RWPE1 (cell line): Measurements from ENCODE around the gene SYNPO.
A peak's percentile ranks its signal among the peaks of the same experiment; 100 is the strongest.

Source experiments
- CTCF ChIA-PET: fragments of 350-600 bp; sonication (Branson Sonifier 250); formaldehyde crosslinking; extraction: SDS; loops from one replicate; lab custom pipeline; 2021; lab: Yijun Ruan, JAX
- POLR2A ChIA-PET: fragments of 400-600 bp; formaldehyde crosslinking; extraction: SDS; loops from one replicate; lab custom pipeline; 2020; ENCODE audit warnings: antibody characterized with exemption; ENCODE audit not compliant: low non-redundant PET; lab: Yijun Ruan, JAX
- DNase-seq: peaks from one replicate; pipeline ENCODE4 v3.0.0; 2012; ENCODE audit warnings: low spot score
- H3K27ac ChIP-seq: fragments of 450-650 bp; 2 replicates; pipeline ENCODE4 v1.5.1; 2017
- TF ChIP-seq, protein P1 (sequence below): fragments of 450-650 bp; conservative IDR thresholded peaks from 2 replicates; pipeline ENCODE4 v1.5.1; 2017; ENCODE audit warnings: low read depth, mild to moderate bottlenecking

Gene SYNPO

DNA sequence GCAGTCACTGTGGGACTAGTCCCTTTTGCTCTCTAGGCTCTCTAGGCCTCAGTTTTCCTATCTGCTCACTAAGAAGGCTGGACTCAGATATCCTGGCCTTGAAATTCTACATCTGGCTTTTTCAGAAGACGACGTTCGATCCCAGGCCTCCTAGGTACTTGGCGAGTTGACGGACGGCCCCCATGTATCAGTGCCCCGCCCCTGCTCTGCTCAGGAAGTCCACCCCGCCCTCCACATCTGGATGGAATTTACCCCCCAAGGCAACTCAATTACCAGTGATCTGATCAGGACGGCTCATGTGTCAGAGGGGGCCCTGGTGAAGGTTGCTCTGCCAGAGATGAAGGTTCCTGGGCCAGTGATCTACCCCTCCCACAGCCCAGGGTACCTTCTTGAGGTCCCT, 44.1 kb upstream of the SYNPO start:
- CTCF ChIA-PET, result interaction anchor here (0.5 kb wide), 1 partner anchor 170 kb away, joined by 4 read pairs; no protein-coding TSS in a partner anchor
- H3K27ac ChIP-seq, result no peak overlapping the region
- no peak for DNase-seq
- POLR2A ChIA-PET, result no interaction called here
- TF ChIP-seq, protein P1, sequence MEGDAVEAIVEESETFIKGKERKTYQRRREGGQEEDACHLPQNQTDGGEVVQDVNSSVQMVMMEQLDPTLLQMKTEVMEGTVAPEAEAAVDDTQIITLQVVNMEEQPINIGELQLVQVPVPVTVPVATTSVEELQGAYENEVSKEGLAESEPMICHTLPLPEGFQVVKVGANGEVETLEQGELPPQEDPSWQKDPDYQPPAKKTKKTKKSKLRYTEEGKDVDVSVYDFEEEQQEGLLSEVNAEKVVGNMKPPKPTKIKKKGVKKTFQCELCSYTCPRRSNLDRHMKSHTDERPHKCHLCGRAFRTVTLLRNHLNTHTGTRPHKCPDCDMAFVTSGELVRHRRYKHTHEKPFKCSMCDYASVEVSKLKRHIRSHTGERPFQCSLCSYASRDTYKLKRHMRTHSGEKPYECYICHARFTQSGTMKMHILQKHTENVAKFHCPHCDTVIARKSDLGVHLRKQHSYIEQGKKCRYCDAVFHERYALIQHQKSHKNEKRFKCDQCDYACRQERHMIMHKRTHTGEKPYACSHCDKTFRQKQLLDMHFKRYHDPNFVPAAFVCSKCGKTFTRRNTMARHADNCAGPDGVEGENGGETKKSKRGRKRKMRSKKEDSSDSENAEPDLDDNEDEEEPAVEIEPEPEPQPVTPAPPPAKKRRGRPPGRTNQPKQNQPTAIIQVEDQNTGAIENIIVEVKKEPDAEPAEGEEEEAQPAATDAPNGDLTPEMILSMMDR, result no peak

- CTCF ChIA-PET, result interaction anchor here (0.6 to 1.4 kb wide), 2 partner anchors 14 to 104 kb away, joined by 3 to 5 read pairs; partner anchors contain the start of gene RBM22
Observed at GRCh38 chr5:150596826-150597225, 43.6 kb upstream of the SYNPO start.

GRCh38 chr5:150598006-150598405, 42.5 kb upstream of the SYNPO start:
- H3K27ac ChIP-seq, result peak overlapping the region; percentile 81
- CTCF ChIA-PET, result interaction anchor here (0.6 to 1.4 kb wide), 2 partner anchors 37 to 103 kb away, joined by 3 to 4 read pairs; partner anchors contain the start of gene RBM22
- POLR2A ChIA-PET, result no interaction called here
- TF ChIP-seq, protein P1, result no peak
- DNase-seq, result no peak

More at GRCh38 chr5:150596826-150597225, 43.6 kb upstream of the SYNPO start:
- POLR2A ChIA-PET, result no interaction called here
- no peak overlapping the region for H3K27ac ChIP-seq
- no peak for DNase-seq
- TF ChIP-seq, protein P1, result no peak

- H3K27ac ChIP-seq, result peak overlapping the region; percentile 81
- CTCF ChIA-PET, result interaction anchor here (0.6 to 1.3 kb wide), 4 partner anchors 20 to 102 kb away, joined by 3 to 4 read pairs (median 4); partner anchors contain the start of gene RBM22
- TF ChIP-seq, protein P1, result no peak
- peak; percentile 92 for DNase-seq
- POLR2A ChIA-PET, result no interaction called here
Observed at GRCh38 chr5:150598821-150599273, 41.6 kb upstream of the SYNPO start.

GRCh38 chr5:150599281-150599680, 41.2 kb upstream of the SYNPO start:
- no peak for DNase-seq
- TF ChIP-seq, protein P1, result no peak
- peak overlapping the region; percentile 81 for H3K27ac ChIP-seq
- ChIA-PET POLR2A (no interaction called here), CTCF (interaction anchor here (0.6 to 1.3 kb wide), 3 partner anchors 20 to 101 kb away, joined by 3 to 4 read pairs (median 3); partner anchors contain the start of gene RBM22)

DNA sequence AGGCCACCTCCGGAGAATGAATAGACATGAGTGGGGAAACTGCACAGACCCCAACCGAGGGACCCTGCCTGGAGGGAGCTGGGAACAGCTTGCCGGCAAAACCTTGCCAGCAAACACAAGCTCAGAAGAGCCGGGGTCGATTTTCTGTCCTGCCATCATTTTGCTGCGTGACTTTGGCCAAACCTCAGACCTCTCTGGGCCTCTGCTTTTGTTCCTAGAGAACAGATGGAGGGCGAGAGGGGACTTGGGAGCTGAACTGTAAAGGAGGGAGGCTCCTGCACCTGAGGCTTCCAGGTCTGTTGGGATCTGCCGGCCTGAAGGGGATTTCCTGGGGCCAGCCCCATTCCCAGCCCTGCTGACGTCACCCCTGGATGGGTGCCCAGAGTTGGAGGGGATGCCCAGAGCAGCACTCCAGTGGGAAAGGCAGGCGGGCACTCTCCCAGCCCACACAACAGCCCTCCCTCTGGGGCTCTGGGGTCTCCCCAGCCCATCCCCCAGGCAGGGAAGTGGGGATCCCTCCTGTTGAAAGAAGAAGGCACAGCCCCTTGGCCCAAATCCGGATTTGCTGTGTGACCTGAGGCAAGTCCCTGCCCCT, 40.4 kb upstream of the SYNPO start:
- ChIA-PET CTCF (no interaction called here), POLR2A (no interaction called here)
- TF ChIP-seq, protein P1, result no peak
- H3K27ac ChIP-seq, result peak overlapping the region; percentile 81
- DNase-seq, result peak; percentile 98
